HG02943 (cell line): ENCODE measurements around the gene CALN1.
"Not testable (repeated sequence)": the region's sequence is repeated elsewhere in the genome, so short reads cannot be mapped to it uniquely, and the experiment has no call there.

Experiments
- ATAC-seq: cut with Tn5 transposase; IDR thresholded peaks from one replicate; pipeline ENCODE4 v1.9.1; 2021; ENCODE audit warnings: mild to moderate bottlenecking, low read depth, moderate library complexity; ENCODE audit not compliant: unreplicated experiment

Gene CALN1

DNA sequence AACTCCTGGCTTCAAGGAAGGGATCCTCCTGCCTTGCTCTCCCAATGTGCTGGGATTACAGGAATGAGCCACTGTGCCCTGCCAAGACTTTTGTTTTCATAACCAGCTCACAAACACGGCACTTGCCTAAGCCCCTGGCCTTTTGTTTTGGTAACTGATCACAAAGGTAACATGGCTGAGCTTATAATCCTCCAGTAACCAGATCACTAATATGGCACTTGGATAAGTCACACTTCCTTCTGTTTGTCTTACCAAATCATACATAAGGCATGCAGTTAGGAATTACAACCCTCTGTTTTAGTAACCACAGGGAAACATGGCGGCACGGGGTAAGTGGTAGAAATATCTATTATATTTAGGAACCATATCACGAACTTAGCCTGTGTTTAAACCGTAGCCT is 577.1 kb downstream of the CALN1 start:
- no peak for ATAC-seq

DNA sequence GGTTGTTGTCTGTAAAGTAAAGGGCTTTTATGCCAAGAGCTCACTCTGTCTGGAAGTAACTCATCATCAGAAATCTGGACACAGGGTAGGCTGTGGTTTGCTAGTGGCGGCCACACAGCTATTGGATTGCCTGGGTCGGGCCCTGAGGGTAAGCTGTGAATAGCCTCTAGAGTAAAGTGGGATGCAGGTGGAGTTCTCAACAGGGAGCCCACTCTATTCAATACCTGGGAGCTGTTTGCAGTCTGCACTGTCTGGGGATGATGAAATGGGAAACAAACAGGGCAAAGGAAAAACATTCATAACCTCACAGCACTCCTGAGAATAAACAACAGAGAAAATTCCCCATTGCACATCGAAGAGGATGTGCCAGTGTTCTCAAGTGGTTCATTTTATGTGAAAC is 582.6 kb downstream of the CALN1 start:
- ATAC-seq = no peak

DNA sequence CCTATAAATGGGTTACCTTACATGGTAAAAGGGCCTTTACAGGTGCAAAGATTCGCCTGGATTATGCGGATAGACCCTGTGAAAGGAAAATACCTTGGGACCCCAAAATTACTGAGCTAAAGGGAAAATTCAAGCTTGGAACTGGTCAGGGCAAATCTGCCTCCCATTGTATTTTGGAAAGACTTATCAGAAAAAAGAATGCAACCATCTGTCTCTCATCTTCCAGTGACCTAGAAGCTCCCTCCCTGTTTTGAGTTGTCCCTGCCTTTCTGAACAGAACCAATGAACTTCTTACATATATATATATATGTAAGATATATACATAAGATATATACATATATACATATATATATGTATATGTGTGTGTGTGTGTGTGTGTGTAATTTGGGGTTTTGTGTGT is 583.8 kb downstream of the CALN1 start:
- no peak for ATAC-seq

DNA sequence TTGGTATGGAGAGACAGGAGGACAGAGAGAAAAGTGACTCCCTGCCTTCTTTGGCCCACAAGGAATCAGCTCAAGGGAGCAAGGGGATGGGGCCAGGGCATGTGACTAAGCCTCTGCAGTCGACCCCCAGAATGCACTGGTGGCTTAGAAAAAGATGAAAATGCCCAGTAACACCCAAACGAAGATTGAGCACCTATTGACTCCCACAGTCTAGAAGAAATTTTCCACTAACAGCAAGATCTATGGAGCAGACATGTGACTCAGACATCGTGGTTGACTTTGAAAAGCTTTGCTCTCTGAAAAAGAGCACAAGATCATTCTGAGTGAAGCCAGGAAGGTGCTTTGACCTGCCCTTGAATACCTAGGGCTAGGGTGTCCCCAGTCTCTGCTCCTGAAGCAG is 586.0 kb downstream of the CALN1 start:
- no peak for ATAC-seq

DNA sequence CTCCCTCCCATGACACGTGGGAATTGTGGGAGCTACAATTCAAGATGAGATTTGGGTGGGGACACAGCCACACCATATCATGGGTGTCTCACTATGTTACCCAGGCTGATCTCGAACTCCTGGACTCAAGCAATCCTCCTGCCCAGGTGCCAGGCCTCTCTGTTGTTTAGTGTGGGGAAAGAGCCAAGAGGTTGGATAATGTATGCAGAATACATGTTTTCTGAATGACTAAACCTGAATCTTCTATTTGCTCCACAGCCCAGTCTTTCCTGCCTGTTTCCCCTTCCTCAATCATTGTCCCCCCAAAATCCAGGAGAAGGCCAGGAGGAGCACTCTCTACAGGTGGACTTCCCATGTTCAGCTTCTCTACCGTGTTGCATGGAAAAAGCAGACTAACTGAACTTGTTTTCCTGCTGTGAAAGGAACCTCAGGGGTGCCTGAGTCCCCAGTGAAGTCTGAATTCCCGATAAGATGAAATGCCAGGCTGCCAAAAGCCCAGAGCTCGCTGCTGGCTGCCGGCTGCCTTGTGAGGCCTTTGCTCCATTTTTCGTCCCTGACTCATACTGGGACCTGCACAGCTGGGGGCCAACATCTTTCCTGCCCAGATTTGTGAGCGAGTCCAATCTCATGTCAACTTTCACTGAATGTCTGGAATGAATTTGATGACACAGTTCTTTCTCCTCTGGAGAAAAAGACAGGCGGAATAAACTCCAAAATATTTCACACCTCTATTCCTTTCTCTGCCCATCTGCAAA is 588.0 kb downstream of the CALN1 start:
- ATAC-seq = no peak

DNA sequence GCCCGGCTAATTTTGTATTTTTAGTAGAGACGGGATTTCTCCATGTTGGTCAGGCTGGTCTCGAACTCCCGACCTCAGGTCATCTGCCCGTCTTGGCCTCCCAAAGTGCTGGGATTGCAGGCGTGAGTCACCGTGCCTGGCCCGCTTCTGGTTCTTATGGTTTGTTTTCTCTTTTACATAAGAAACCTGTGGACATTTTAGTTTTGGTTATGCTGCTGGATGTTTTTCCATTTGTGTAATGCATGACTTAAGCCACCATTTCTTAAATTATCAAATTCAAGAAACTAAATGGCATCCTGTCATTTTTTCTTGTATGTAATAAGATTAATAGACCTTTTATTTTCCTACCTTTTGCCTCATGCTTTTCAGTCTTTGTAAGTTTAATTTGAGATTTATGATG is 589.7 kb downstream of the CALN1 start:
- not testable (repeated sequence) for ATAC-seq

DNA sequence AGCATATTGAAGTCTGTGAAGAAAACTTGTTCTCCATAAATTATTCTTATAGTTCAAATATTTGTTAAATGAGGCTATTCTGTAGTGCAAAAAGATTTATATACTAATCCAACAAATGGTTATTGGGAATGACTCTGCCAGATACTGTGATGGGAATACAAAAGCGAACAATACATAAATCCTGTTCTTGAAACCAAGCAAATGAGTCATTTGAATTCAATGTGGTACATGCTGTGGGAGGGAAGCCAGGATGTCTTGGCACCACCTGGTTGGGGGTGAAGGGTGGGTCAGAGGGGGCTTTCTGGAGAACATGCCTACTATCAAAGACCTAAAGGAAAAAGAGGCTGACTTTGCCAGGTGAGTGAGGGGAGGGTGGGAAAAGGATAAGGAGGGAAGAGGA is 594.2 kb downstream of the CALN1 start:
- ATAC-seq = no peak

DNA sequence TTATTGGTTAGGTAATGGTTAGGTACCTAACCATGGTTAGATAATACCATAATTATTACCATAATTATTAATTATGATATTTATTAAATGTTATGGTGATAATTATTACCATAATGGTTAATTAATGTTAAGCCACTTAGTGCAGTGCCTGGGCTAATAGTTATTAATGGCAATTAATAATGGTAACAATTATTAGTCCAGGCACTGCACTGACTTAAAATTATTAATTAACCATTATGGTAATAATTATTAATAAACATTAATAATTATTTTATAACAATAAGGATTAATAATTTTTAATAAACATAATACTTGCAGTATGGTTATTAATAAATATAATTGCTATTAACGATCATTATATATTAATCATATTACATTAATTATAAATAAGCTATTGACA is 604.0 kb downstream of the CALN1 start:
- no peak for ATAC-seq

DNA sequence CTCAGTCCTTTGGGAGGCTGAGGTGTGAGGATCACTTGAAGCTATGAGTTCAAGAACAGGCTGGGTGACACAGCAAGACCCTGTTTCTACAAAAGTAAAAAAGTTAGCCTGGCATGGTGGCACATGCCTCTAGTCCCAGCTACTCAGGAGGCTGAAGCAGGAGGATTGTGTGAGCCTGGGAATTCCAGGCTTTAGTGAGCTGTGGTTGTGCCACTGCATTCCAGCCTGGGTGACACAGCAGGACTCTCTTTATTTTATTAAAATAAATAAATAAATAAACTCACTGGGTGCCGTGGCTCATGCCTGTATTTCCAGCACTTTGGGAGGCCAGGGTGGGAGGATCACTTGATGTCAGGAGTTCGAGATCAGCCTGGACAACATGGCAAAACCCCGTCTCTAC is 607.9 kb downstream of the CALN1 start:
- no peak for ATAC-seq

DNA sequence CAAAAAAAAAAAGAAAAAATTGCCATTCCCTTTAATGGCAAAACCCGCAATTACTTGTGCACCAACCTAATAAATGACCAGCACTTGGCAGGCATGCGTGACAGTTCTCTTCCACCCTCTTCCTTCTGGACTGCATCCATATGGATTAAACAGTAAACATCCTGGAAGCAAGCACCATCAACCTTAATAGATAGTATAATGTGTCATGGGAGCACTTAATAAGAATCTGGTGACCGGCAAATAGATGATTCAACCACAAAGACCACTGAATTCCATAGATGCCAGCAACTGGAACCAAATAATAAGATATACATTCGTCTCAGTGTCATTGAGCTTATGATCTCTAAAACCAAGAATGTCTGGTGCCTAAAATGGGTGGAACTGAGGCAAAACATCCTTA is 610.2 kb downstream of the CALN1 start:
- no peak for ATAC-seq

DNA sequence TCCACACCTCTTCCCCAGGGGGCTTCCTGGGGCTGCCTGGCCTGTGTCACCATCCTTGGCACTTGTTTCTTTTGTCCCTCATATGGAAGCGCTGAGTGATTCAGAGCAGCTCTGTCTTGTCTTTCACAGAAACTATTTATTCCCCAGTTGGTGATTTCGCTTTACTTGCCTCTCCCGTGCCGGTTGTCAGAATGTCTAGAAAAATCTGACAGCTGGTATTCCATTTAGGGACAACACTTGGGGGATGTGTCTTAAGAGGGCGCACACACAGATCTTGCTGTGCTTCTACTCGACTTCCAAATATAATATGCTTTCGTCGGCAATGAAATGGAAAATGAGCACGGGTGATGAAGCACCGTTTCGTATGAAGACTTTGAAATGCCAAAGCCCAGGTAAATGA is 611.8 kb downstream of the CALN1 start:
- ATAC-seq = no peak

DNA sequence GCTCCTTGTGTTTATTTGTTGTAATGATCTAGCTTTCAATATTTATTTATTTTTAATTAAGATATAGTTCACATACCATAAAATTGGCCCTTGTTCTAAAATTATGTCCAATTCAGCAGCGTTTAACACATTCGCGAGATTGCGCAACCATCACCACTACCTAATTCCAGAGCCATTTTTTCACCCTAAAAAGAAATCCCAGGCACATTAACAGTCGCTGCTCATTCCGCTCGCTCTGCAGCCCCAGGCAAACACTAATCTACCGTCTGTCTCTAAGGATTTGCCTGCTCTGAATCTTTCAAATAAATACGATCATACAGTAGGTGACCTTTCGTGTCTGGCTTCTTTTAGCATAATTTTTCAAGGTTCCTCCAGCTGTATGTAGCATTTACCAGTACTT is 616.7 kb downstream of the CALN1 start:
- ATAC-seq = no peak

DNA sequence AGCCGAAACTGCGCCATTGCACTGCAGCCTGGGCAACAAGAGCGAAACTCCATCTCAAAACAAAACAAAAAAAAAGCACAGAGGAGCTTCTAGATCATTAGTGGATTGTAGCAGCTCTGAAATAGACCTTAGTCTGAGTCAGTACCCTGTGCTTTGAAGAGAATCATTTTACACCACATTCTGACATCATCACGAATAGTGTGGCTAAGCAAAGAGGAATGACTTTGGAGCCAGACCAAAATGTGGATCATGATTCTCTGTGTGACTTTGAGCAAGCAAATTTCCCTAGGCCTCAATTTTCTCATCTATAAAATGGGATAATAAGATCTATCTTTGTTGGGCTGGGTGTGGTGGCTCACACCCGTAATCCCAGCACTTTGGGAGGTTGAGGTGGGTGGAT is 618.9 kb downstream of the CALN1 start:
- ATAC-seq = no peak

DNA sequence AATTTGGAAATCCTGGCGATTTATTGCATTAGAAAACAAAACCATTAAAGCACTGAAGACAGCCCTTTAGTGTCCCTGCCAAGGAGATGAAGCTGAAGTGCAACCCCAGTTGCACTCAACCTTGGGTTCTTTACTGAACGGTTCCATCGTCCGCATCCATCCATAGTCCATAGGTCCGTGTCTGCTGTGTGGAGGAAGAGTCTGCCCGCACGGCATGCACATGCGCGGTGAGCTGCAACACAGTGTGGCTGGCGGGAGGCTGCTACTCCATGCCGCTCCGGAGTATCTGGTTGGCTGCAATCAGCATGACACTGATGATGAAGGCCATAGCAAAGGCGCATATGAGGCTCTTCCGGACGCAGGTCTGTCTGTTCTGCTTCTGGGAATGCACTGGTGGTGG is 624.6 kb downstream of the CALN1 start:
- ATAC-seq = no peak

DNA sequence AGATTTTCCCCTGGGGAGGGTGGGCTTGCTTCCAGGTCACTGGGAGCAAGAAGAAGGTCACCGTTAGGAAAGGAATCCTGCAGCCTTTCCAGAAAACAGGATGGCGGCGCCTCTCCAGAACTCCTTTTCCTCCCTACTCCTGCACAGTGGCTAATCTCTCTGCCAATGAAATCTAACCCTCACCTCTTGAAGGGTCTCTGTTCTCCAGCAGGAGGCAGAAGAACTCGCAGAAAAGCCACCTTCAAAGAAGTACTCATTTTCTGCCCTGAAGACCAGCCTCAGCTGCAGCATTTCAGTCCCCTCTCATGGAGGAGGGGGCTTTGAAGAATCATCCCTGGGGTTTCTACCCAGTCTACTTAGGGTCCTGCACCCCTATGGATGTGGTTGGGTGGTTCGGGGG is 626.9 kb downstream of the CALN1 start:
- no peak for ATAC-seq

DNA sequence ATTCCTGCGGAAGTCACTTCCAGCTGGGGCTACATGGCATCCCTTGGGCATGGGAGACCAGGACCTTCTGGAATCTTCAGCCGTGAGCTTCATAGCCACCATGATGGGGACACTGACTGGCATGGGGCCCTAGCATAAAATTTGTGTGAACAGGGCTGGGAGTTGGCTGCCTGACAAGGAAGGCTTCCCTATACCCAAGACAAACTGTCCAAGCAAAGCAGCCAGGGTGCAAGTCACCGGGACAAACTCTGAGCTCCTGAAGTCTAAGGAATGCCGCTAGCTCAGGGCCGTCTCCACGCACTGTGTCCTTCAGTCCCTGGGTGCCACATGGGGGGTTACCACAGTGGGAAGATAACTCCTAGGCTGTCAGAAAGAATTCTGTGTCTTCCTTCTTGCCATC is 627.4 kb downstream of the CALN1 start:
- no peak for ATAC-seq

DNA sequence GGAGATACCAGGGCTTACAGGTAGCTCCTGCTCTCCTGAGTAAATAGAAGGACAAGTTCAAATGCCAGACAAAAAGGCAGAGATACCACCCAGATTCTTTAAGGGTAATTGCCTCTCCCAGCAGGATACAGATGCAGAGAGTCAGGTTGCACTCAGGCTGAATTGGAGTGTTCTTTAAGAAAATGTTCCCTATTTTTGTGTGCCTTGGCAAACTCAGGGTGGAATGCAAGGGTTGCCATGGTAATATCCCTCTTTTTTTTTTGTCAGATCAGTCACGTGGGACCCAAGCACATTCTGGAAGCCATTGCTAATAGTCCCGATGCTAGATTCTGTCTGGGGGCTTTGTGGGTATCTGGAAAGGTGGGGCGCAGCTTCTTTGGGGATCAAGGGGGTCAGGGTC is 628.0 kb downstream of the CALN1 start:
- ATAC-seq = no peak

DNA sequence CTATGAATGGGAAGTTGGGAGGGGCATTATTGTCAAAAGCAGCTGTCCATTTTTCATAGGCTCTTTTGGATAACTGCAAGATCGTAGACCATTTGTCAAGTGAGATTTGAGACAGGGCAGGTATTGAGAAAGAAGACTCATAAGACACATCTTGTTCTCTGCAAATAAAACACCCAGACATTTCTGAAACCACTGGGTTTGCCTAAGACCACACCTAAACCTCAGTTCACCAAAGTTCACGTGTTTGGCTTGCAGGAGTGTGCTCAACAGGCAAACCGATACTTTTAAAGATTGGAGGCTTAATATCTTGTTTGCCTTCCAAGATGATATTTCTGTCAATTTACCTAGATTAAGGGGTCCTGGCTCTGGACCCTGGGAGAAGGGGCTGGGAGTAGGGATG is 628.4 kb downstream of the CALN1 start:
- no peak for ATAC-seq

DNA sequence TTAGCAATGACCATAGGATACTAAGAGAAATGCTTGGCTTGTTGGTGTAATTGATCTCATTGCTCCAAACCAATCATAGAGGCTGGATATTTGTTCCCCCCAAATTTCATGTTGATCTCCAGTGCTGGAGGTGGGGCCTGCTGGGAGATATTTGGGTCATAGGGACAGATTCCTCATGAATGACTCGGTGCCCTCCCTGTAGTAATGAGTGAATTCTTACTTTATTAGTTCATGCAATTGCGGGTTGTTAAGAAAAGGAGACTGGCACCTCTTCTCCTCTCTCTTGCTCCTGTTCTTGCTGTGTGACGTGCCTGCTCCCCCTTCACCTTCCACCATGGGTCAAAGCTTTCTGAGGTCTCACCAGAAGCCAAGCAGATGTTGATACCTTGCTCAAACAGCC is 630.1 kb downstream of the CALN1 start:
- no peak for ATAC-seq

DNA sequence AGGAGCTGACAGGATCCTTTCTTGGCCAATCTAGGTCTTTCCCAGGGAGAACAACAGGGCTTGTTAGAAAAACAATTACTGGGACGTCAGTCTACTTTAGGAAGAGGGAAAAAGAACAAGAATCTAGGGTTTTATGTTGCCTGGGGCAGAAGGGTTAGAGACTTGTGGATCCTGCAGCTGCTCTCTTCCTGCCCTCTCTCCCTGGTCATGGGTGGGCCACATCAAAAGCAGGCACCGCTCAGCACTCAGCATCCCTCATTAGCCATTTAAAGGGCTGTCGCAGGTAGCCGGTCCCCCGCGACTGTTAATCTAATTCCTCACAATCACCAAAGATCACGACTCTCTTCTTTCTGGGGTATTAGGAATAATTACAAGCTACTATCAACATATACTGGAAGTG is 631.9 kb downstream of the CALN1 start:
- no peak for ATAC-seq

DNA sequence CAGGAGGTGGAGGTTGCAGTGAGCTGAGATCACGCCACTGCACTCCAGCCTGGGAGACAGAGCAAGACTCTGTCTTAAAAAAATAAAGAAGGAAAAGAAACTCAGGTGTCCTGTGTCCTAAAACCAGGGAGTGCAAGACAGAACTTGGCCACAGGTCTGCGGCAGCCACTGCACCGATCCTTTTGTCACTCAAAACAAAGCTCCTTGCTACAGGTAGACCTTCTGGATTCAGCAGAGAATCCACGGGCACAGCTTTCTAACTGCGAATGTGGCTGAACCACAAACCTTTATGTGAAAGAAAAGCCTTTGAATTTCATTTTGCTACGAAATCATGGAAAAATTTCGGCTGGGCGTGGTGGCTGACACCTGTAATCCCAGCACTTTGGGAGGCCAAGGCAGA is 634.9 kb downstream of the CALN1 start:
- no peak for ATAC-seq

DNA sequence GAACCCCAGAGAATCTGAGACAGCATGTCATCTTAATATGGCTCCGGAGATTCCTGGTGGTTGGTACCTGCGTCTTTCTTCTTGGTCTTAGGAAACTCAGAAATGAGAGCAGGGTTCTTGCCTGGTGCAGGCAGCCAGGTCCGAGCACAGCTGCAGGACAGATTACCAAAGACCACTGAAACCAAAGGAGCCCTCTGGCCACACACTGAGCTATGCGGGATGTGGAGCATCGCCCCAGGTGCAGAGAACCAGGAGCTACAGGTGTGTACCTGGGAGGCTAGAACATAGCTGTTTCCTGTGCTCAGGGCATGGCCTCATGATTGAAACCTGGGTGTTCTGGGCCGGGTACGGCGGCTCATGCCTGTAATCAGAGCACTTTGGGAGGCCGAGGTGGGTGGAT is 635.4 kb downstream of the CALN1 start:
- no peak for ATAC-seq

DNA sequence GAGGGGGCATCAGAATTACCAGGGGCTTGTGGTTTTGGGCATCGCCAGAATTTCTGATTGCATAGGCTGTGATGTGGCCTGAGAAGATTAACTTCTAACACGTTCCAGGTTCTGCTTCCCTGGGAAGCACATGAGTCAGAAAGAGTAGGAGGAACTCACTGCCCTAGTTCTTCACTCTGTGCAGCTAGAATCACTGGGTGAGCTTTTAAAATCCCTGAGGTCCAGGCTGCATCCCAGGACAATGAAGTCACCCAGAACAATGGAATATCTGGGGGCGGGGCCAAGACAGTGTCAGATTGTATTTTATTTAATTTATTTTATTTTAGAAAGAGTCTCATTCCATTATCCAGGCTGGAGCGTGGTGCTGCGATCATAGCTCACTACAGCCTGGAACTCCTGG is 636.5 kb downstream of the CALN1 start:
- no peak for ATAC-seq
